Measurements from ENCODE around the gene MEGF6.

MEGF6 gene

GRCh38 chr1:3618881-3619671, 7.8 kb upstream of the MEGF6 start:
- TF ChIP-seq, protein P1, sequence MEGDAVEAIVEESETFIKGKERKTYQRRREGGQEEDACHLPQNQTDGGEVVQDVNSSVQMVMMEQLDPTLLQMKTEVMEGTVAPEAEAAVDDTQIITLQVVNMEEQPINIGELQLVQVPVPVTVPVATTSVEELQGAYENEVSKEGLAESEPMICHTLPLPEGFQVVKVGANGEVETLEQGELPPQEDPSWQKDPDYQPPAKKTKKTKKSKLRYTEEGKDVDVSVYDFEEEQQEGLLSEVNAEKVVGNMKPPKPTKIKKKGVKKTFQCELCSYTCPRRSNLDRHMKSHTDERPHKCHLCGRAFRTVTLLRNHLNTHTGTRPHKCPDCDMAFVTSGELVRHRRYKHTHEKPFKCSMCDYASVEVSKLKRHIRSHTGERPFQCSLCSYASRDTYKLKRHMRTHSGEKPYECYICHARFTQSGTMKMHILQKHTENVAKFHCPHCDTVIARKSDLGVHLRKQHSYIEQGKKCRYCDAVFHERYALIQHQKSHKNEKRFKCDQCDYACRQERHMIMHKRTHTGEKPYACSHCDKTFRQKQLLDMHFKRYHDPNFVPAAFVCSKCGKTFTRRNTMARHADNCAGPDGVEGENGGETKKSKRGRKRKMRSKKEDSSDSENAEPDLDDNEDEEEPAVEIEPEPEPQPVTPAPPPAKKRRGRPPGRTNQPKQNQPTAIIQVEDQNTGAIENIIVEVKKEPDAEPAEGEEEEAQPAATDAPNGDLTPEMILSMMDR (IDR thresholded peaks at IDR 0.05) = peak; percentile 91
- no peak for TF ChIP-seq ZFX (IDR thresholded peaks at IDR 0.05; ENCODE audit: borderline replicate concordance)
- no peak overlapping the region for H3K27ac ChIP-seq

- H3K27ac ChIP-seq = no peak overlapping the region
- TF ChIP-seq ZFX (IDR thresholded peaks at IDR 0.05; ENCODE audit: borderline replicate concordance) = no peak
- TF ChIP-seq, protein P1 (IDR thresholded peaks at IDR 0.05) = no peak
Observed at GRCh38 chr1:3618531-3618880, 7.2 kb upstream of the MEGF6 start.

DNA sequence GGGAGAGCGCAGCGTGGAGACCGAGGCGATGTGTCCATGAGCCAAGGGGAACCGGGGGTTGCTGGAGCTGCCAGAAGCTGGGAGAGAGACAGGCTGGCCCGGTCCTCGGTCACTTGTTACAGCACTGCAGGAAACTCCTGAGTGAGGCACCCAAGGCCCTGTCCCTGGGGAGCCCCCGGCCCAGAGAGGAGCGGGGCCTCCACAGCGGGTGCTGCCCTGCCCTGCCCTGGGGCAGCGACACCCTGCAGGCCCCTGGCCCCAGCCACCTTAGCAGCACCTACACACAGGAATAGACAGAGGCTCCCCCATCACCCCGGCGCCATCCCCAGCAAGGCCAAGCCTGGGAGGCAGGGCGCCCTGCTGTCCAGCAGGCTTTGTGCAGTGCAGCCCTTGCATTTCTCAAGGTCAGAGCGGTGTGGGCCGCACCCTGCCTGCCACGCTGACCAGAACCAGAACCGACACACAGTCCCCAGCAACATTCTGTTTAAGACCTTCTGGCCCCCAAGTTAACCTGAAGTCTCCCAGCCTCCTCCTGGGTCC, 6.6 kb upstream of the MEGF6 start:
- TF ChIP-seq, protein P1 (IDR thresholded peaks at IDR 0.05) = no peak
- no peak for TF ChIP-seq ZFX (IDR thresholded peaks at IDR 0.05; ENCODE audit: borderline replicate concordance)
- H3K27ac ChIP-seq = no peak overlapping the region

GRCh38 chr1:3616861-3617260, 5.6 kb upstream of the MEGF6 start:
- no peak overlapping the region for H3K27ac ChIP-seq

GRCh38 chr1:3614755-3615742, 3.7 kb upstream of the MEGF6 start:
- no peak overlapping the region for H3K27ac ChIP-seq
- TF ChIP-seq, protein P1 (IDR thresholded peaks at IDR 0.05) = peak; percentile 87
- TF ChIP-seq ZFX (IDR thresholded peaks at IDR 0.05; ENCODE audit: borderline replicate concordance) = no peak

More at GRCh38 chr1:3616861-3617260, 5.6 kb upstream of the MEGF6 start:
- no peak for TF ChIP-seq ZFX (IDR thresholded peaks at IDR 0.05; ENCODE audit: borderline replicate concordance)
- TF ChIP-seq, protein P1 (IDR thresholded peaks at IDR 0.05) = no peak

DNA sequence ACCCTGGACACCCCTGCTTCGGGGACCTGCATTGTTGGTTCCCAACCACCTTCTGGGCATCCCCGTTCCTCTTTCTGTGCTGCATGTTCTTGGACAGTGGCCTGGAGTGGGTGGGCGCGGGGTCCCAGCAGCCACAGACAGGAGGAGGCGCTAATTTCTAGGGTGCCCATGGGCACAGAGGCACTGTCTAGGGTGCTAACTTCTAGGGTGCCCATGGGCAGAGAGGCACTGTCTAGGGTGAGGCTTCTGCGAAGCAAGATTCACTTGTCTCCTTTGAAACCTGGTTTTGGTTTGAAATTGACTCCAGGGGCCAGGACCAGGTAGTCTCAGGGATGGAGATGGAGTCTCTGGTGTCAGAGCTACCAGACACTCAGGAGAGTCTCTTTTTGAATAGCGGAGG, 815 bp upstream of the MEGF6 start:
- no peak for TF ChIP-seq ZFX (IDR thresholded peaks at IDR 0.05; ENCODE audit: borderline replicate concordance)
- TF ChIP-seq, protein P1 (IDR thresholded peaks at IDR 0.05) = no peak
- no peak overlapping the region for H3K27ac ChIP-seq
